GM19452 (cell line): ENCODE data around the gene MRPL51.
A peak's percentile ranks its signal among the peaks of the same experiment; 100 is the strongest.

Source experiments
- ATAC-seq: cut with Tn5 transposase; IDR thresholded peaks from one replicate; pipeline ENCODE4 v1.9.1; 2021; ENCODE audit not compliant: unreplicated experiment

The MRPL51 gene

DNA sequence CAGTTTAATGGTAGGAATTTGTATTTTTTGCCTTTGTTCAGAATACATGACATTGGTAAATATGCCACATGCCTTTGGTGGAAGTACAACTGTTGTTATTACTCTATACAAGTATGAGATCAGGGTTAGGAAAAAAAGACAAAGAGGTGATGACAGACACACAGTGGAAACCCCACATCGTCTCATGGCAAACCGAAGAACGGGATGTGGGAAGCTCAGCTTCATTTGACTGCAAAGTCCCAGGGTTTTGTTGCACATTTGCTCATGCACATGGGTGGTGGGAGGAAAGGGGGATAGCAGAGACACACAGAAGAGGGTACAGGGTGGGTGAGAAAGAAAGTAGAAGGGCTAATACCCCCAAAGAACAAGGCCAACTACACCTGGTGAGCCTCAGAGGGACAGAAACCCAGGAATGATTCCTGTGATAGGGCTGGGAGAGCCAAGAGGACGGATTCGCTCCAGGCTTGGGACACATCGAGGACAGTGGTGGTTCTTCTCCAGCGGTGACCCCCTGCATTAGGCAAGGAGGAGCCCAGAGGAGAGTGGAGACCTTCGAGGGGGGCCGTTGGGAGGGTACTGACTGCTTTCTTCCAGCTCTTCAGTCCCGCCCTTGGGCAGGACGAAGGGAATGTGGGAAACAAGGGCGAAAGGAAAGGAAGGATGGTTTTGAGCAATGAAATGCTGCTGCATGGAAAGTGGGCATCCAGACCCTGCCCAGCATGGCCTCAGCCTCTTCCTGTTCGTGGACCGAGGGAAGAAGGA lies 30.6 kb downstream of the MRPL51 start:
- ATAC-seq = no peak

DNA sequence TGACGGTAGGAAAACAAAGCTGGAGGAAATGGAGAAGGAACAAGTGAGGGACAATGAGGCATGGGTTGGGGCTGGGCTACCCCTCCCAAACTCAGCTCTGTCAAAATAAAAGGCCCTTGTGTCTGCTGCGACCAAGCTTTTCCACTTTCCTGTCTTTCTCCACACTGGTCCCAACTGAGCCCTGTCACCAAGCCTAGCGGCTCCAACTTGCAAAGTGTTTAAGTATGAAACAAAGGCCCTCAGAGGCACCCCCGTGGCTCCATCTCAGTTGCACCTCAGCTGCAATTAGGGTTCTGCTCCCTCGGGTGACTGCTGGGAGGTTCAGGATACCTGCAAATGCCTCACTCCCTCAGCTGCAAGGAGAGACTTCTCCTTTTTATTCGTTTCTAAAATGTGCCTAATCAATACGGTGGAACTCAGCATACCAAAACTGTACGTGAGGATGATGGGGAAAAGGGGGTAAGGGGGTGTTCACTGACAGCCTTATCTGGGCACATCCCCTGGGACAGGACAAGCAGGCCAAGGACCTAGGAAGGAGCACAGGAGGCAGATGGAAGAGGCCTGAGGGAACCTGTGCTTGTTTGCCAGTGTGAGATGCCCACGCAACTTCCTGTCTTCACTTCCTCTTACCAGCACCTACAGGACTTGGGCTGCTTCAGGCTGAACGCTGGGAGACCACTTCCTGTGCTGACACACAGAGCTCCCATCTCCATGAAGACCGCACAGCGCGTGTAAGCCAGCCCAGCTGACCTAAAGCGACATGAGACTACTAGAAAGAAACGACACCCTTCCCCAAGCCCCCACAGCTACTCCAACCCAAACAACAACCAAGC lies 31.4 kb downstream of the MRPL51 start:
- ATAC-seq = peak; percentile 73

DNA sequence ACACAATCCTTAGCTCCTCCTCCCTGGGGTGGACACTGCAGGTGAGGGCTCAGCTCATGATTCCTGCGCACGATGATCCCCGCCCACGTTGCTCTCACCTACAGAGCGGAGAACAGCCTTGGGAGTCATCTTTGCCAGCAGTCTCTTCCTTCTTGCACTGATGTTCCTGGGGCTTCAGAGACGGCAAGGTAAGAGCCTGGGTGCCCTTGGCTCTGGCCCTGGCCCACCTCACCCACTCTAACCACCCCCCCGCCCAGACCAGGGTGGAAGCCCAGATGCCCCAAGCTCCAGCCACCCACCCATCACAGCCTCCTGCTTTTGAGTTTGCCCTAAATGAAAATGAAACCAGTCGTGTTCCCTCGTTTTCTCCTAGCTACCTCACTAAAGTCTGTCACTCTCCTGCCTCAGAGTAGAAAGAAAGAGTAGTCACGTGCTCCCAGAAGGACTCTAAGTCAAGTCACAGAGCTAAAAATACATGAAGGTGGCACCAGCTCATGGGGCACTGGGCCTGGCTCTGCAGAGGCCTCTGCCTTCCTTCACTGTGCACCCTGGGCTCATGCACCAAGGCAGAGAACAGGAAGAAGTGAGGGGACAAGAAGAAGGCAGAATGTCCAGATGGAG lies 32.2 kb downstream of the MRPL51 start:
- no peak for ATAC-seq

DNA sequence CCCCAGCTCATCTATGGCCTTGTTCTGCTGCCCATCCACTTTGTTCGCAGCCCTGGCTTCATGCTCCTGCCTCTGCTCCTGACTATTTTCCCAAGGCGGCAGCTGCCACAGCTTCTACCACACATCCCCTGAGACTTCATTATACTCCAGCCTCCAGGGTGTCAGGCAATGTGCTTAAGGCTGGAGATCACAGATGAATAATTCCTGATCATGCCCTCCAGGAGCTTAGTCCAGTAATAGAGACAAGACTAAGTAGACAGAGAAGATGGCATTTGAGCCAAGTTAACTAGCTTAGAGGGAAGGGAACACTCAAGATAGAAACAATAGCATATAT lies 34.1 kb downstream of the MRPL51 start:
- no peak for ATAC-seq

DNA sequence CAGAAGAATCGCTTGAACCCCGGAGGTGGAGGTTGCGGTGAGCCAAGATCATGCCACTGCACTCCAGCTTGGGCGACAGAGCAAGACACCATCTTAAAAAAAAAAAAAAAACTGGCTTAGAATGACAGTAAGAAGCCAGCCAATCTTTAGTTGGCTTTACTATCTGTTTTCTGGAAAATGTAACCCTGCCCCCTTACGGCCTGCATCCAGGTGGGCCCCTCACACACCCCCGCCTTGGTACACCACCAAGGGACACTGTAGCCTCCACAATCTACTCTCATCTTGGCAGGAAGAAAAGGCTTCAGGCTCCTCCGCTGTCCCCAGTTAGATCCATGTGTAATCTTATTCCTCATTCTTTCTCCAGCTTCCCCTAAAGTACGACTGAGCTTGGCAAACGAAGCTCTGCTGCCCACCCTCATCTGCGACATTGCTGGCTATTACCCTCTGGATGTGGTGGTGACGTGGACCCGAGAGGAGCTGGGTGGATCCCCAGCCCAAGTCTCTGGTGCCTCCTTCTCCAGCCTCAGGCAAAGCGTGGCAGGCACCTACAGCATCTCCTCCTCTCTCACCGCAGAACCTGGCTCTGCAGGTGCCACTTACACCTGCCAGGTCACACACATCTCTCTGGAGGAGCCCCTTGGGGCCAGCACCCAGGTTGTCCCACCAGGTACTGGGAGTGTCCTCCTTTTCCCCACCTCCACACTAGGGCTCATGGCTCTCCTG lies 34.6 kb downstream of the MRPL51 start:
- ATAC-seq = no peak

DNA sequence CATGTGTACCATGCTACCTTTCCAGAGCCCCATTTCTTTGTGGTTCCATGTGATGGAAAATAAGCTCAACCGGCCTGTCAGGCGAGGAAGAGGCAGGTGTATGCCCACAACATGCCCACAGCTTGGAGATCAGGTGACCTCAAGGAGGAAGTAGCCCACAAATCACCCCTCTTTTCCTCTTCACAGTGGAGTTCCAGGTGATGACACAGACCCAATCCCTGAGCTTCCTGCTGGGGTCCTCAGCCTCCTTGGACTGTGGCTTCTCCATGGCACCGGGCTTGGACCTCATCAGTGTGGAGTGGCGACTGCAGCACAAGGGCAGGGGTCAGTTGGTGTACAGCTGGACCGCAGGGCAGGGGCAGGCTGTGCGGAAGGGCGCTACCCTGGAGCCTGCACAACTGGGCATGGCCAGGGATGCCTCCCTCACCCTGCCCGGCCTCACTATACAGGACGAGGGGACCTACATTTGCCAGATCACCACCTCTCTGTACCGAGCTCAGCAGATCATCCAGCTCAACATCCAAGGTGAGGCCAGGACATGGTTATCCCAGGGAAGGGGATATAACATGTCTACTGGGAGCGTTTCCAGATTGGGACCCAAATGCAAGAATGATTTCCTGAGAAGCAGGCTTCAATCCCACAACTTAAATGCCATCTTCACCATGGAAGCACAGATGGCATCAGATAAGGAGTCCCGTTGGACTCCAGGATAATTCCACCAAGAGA lies 35.7 kb downstream of the MRPL51 start:
- ATAC-seq = no peak

DNA sequence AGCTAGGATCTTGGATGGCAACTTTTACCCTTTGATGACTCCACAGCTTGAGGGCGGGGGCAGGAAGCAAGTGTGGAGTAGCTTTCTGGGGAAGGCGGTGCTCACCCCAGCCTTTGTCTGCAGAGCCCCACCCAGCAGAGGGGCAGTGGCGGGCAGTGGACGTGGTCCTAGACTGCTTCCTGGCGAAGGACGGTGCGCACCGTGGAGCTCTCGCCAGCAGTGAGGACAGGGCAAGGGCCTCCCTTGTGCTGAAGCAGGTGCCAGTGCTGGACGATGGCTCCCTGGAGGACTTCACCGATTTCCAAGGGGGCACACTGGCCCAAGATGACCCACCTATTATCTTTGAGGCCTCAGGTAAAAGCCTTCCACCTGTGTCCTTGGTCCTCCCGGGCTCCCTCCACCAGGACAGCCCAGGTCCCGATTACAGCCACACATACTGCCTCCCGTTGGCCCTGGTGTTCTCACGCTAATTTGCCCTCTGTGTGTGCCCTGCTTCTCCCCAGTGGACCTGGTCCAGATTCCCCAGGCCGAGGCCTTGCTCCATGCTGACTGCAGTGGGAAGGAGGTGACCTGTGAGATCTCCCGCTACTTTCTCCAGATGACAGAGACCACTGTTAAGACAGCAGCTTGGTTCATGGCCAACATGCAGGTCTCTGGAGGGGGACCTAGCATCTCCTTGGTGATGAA lies 40.0 kb downstream of the MRPL51 start:
- no peak for ATAC-seq

DNA sequence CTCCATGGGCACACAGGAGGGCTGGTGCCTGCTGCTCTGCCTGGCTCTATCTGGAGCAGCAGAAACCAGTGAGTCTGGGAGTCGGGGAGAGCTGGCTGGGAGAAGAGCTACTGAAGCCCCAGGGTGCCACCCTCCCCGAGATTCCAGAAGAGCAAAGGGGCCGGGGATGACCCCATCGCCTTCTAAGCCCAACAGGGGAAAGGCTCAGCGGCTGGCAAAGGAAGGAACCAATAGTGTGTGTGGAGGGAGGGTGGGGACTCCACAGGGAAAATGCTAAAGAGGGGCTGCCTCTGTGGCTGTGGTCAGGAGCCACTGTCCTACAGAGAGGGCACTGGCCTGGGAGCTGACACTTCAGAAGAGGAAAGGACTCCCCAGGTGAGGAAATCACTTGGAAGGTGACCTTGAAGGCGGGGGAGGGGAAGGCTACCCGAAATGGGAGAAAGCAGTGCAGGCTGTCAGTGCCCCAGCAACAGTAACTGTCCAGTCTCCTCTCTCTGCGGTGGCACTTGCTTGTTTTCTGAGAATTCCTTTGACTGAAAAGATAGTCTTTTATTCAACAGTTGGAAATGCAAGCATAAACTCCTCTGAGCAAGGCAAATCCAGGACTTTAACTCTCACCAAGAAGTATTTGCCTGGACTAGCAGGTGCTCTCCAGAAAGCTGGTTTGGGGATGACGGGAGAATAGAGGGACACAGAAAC lies 40.7 kb downstream of the MRPL51 start:
- ATAC-seq = no peak

DNA sequence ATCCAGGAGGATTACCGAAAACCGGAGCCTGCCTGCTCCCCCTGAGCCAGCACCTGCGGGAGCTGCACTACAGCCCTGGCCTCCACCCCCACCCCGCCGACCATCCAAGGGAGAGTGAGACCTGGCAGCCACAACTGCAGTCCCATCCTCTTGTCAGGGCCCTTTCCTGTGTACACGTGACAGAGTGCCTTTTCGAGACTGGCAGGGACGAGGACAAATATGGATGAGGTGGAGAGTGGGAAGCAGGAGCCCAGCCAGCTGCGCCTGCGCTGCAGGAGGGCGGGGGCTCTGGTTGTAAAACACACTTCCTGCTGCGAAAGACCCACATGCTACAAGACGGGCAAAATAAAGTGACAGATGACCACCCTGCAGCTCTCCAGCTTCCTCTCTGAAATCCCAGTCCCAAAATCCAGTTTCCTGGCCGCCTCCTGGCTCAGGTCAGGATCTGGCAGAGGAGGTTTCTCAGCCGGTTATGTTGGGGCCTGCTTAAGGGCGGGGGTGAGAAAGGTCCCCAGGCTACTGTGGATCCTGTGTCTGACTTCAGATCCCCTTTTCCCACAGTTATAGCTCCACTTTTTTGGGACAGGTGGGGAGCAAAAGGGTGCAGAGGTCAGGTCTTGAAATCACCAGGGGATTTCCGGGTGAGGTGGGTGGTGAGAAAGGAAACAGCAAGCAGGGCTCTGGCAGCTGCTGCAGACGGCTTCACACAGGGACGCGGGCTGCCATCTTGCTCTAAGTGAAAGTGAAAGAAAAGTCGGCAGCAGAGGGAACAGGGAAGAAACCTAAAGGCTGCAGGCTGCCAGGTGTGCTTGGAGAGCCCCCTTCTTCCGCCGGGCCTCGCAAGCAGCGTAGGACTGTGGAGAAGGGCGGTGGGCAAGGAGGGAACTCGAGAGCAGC lies 41.5 kb downstream of the MRPL51 start, which contains the start of gene TAPBPL:
TSS of gene TAPBPL (plus strand) at position 695 of the 897 bp plus-strand sequence. CDS start 207 bp downstream, outside the sequence.
- peak; percentile 79 for ATAC-seq

DNA sequence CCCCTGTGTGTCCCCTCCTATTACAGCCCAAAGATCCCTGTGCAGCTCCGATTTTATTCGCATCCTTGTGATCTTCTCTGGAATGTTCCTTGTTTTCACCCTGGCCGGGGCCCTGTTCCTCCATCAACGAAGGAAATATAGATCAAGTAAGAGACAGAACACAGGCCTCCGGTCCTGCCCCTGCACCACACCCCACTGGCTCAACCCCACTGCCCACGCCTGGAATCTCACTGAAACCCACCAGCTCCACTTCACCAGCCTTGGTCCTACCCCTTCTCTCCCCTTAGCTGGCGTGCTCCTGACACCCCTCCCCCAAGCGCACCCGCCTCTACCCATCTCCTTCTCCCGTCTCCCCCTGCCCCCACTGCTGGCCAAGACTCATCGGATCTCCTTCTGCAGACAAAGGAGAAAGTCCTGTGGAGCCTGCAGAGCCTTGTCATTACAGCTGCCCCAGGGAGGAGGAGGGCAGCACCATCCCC lies 42.2 kb downstream of the MRPL51 start:
- ATAC-seq = no peak

DNA sequence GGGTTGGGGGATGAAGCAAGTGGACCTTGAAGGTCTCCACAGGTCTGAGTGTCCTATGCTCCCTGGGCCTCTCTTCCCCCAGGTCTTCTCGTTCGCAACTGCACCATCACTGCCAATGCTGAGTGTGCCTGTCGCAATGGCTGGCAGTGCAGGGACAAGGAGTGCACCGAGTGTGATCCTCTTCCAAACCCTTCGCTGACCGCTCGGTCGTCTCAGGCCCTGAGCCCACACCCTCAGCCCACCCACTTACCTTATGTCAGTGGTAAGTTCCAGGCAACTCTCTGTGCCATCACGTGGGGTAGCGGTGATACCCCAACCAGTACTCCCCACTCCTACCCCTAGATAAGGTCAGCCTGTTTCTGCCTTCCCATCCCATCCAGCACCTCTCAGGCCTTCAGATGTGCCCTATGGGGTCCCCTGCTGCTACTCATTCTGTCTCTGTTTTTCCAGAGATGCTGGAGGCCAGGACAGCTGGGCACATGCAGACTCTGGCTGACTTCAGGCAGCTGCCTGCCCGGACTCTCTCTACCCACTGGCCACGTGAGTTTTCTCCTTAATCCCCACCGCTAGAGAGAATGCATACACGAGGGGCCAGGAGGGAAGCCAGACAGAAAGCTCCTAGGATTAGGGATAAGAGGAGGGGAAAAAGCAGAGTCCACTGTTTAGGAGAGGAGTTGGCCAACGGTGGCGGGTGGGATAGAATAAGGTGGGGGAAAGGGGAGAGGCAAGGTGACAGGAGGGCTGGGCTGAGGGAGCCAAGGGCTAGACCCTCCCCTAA lies 42.8 kb downstream of the MRPL51 start:
- no peak for ATAC-seq

DNA sequence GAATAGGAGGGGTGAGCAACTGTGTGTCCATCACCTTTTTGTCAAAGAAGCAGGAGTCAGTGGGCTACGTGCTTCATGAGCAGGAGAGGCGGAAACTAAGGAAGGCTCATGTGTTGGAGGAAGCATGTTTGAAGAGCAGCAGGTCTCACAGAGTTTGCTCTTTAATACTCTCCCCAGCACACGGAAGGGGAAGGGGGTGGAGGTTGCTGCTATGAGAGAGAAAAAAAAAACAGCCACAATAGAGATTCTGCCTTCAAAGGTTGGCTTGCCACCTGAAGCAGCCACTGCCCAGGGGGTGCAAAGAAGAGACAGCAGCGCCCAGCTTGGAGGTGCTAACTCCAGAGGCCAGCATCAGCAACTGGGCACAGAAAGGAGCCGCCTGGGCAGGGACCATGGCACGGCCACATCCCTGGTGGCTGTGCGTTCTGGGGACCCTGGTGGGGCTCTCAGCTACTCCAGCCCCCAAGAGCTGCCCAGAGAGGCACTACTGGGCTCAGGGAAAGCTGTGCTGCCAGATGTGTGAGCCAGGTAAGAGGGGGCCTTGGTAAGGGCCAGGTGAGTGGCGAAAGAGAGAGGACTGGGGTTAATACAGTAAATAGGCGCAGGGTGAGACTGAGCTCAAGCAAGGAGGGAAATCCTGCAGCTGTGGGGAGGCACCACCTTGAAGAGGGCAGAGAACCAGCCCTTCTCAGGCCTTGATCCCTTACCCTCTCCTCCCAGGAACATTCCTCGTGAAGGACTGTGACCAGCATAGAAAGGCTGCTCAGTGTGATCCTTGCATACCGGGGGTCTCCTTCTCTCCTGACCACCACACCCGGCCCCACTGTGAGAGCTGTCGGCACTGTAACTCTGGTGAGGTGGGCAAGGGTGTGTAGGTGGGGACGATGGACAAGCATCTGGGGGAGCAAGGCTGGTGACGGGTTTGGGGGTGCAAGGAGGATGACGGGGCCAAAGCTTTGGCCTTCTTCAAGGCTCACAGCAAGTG lies 48.1 kb downstream of the MRPL51 start, which contains the start of gene CD27:
TSS of gene CD27 (plus strand) at position 252 of the 985 bp plus-strand sequence. CDS start at position 393, 141 bp downstream.
- ATAC-seq = no peak

DNA sequence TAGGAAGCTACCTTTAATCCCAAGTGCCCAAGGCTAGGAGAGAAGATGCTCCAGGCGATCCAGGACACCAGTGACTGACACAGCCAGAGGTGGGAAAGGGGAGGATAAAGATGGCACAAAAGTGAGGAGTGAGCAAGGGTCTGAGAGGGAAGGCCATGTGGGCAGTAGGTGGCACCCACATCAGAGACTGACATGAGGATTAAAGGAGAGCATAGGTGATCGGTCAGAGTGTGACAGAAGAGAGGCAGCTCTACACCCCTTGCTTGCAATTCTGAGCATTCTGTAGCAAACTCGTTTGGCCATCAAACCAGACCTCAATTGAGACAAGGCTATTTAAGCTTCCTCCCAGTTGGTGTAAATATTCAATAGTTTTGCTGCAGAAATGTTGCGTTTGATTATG lies 49.0 kb downstream of the MRPL51 start:
- ATAC-seq = no peak

DNA sequence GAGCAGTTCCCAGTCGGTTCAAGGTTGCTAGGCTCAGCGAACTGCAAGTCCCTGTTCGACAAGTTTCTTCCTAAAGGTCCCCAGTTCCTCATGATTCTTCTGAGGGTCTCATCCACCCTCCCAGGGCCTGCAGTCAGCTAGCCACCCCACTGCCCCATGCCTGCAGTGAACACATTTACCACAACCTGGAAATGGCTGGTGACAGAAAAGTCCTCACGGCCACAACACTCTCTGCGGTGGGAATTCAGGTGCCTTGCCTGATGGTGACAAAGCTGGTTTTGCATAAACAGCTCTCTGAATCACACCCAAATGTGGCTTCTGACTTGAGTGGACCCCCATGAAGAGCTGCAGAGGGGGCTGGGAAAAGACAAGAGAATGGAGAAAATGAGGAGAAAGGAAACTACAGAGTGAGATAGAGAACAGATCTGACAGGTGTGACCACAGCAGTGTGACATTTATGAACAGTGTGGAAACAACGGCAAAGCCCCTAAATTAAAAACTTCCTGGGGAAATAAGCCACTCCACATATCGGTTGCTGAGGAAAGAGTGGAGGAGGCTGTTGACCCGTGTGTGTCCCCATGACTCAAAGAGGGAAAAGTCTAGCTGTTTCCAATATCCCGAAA lies 49.6 kb downstream of the MRPL51 start:
- ATAC-seq = no peak

DNA sequence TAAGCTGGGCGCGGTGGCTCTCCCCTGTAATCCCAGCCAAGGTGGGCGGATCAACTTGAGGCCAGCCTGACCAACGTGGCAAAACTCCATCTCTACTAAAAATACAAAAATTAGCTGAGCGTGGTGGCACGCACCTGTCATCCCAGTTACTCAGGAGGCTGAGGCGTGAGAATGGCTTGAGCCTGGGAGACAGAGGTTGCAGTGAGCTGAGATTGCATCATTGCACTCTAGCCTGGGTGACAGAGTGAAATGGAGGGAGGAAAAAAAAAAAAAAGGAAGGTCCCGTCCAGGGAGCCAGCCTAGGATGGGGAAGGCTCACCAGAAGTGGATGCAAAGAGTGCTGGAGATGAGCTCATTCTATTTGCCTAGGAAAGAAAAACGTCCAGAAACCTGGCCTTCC lies 50.2 kb downstream of the MRPL51 start:
- ATAC-seq = no peak
